ENCODE measurements around the gene HPD. TPM values are rescaled to one million over a fixed set of nuclear protein-coding genes. Genes with fewer than 3 reads are reported as not detected.

The HPD gene
- total RNA-seq: 2.2 and 11.9 TPM in 2 replicates

DNA sequence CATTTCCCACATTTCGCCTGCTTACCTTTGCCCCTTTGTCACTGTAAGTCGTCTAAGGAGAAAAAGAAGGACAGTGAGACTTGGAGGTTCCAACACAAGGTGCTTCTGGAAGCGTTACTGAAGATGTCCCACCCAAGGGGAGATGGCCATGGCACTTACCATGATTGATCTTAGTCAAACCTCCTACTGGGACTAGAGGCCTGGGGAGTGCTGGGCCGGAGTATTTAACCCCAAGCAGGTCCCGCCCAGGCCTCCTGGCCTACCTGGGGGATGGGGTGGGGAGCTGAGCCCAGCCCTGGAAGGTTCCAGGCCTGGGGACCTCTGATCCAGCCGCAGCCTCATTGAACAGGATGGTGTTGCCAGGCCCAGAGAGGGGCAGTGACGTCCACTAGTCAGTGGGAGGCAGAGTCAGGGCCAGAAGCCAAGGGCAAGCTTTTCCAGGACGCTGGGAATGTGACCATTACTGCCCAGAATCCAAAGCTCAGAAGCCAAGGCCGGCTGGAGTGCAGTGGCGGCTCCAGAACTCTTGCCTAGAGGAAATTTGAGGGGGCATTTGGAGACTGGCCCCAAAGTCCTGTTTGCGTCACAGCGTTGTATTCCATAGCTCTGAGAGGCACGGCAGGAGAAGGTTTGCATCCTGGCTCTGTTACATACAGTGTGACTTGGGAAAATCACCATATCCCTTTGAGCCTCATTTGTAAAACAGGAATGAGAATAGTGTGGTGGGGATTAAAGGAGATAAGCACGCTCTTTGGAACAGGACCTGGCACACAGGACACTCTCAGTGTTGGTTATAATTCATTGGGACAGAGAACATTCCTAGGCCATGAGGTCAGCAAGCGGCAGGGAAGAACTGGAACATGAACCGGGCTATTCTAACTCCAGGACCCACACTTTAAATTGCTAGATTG, at the start of gene HPD:
Gene HPD, minus strand, starts transcription at position 198 of the 911 bp plus-strand sequence. Its CDS starts 36 bp downstream, at position 162.

DNA sequence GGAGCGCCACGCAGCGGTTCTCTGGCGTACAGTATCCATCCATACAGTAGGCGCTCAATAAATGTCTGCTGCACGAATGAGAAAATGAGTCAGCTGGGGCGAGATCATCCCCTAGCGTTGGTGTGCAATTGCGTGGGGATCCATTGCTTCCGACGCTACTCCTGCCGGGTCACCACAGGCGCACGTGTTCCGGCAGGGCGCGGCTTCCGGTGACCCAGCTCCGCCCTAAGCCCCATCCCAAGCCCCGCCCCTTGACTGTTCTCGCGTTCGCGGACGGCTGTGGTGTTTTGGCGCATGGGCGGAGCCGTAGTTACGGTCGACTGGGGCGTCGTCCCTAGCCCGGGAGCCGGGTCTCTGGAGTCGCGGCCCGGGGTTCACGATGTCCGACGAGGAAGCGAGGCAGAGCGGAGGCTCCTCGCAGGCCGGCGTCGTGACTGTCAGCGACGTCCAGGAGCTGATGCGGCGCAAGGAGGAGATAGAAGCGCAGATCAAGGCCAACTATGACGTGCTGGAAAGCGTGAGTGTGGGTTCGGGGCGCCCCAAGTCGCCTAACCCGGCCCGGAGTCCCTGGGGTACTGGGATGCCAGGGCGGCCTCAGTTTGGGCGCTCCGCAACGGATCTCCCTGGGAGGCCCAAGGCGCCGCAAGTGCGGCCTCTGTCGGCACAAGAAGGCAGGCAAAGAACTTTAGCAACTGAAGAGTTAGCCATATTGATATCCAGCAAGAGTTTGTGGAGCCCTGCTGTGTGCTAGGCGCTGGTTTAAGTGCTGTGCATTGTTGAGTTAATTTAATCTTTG, 30.0 kb upstream of the HPD start, which contains the start of gene PSMD9:
Gene PSMD9, plus strand, starts transcription at position 313 of the 796 bp plus-strand sequence. Its CDS starts 67 bp downstream, at position 380.

DNA sequence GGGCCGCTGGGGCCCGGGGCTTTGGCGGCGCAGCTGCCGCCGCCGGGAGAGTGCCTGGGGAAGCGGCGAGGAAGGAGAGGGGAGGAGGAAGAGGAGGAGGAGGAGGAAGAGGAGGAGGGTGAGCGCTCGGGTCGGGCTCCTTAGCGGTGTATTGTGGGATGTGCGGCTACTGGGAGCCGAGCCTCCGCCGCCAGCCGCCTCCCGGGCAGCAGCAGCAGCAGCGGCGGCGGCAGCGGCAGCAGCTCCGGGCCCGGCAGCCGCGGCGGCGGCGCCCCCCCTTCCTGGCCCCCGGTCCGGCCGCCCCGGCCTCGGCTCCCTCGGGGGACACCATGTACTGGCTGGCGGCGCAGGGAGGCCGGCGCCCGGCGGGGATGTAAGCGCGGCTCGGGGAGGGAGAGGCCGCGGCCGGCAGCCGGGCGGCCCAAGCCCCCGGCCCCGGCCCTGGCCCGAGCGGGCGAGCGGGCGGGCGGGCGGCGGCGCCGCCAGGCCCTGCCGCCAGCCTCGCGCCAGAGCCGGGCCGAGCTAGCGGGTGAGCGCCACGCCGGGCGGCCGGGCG, 54.7 kb downstream of the HPD start, which contains the start of gene SETD1B:
Gene SETD1B, plus strand, starts transcription at position 149 of the 556 bp plus-strand sequence. CDS start 729 bp downstream, outside the sequence.

DNA sequence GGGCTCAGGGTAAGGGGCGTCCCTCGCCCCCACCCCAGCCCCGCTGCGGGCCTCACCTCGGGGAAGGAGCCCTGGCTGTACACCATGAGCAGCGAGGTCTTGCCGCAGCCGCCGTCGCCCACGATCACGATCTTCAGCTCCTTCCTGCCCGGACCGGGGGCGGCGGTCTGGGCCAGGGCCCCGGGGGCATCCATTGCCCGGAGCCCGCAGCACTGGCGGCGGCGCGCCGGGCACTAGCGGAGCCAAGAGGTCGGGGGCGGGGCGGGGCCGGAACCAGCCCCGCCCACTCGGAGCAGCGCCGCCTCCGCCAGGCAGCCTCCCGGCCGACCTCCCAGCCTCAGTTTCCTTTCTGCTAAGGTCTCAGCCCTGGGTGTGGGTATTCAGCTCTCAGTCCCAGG, 65.2 kb downstream of the HPD start, which contains the start of gene RHOF:
Gene RHOF, minus strand, starts transcription at position 249 of the 398 bp plus-strand sequence. Its CDS starts 55 bp downstream, at position 194.

Other genes with a start within 250 kb of the HPD start
- gene ORAI1, start 232.3 kb downstream of the HPD start, total RNA-seq: 4.1 and 4.6 TPM in 2 replicates
- 0.57 and 0.65 TPM in 2 replicates for gene MORN3, start 189.2 kb downstream of the HPD start, total RNA-seq
- gene TMEM120B, start 146.1 kb downstream of the HPD start, total RNA-seq: 6.8 and 10.9 TPM in 2 replicates
- 4.3 and 4.4 TPM in 2 replicates for gene RHOF, start 65.2 kb downstream of the HPD start, total RNA-seq
- gene SETD1B, start 54.9 kb downstream of the HPD start, total RNA-seq: 1.7 and 2.3 TPM in 2 replicates
- 77.2 and 88.6 TPM in 2 replicates for gene PSMD9, start 29.9 kb upstream of the HPD start, total RNA-seq
- gene CFAP251, start 59.7 kb upstream of the HPD start, total RNA-seq: 2.4 and 3.3 TPM in 2 replicates
- gene BCL7A, start 163.0 kb upstream of the HPD start, total RNA-seq: 2.4 and 3.7 TPM in 2 replicates
- 28.4 and 29.8 TPM in 2 replicates for gene MLXIP, start 219.9 kb upstream of the HPD start, total RNA-seq

Data from smooth muscle cell of bladder (primary cell).